DOHH2 (cell line): Measurements from ENCODE around the gene GDI1.

Experiments
- CTCF ChIP-seq: fragments of 200-600 bp; sonication (generic); IDR thresholded peaks from one replicate; pipeline ENCODE4 v1.5.1; 2014; ENCODE audit warnings: antibody characterized with exemption, mild to moderate bottlenecking, low read depth, low read length; ENCODE audit not compliant: poor library complexity, severe bottlenecking
- EZH2phosphoT487 ChIP-seq: fragments of 200-600 bp; sonication (generic); IDR thresholded peaks from 2 replicates; pipeline ENCODE4 v1.6.1; 2017; ENCODE audit warnings: borderline replicate concordance, mild to moderate bottlenecking, antibody characterized with exemption, low read length, moderate library complexity, mixed read lengths

DNA sequence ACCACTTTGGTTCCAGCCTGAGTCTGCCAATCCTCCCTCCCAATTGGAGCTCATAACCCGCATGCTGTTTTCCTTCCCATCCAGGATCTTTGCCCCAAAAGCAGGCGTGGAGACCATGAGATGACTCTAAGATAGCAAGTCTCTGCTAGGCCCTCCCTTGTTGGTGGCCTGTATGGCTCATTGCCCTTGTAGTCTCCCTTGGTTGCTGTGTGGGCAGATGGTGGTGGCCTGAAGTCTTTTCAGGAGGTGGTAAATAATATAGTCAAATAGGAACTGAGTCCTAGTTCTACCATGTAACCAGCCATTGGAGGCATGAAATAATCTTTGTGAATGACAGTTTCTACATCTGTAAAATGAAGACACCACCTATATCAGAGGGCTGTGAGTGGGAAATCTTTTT is 7.2 kb upstream of the GDI1 start:
- TF ChIP-seq CTCF = no peak
- TF ChIP-seq EZH2phosphoT487 = no peak
